Stimulated activated CD8-positive, alpha-beta memory T cell treated with anti-CD3 and anti-CD28 coated beads, Interleukin-15, amount 100 ng/mL, for 1 hour (primary cell): ENCODE data around the gene SOST.
"Not testable (repeated sequence)": the region's sequence is repeated elsewhere in the genome, so short reads cannot be mapped to it uniquely, and the experiment has no call there.

Source experiments
- DNase-seq: peaks from one replicate; pipeline ENCODE4 v3.0.0-alpha.2; 2020; ENCODE audit warnings: low read depth

Gene SOST

GRCh38 chr17:43758497-43759174, at the start of gene SOST:
Gene SOST, minus strand, starts transcription at chr17:43758791. Its CDS starts 50 bp downstream, at chr17:43758741.
- DNase-seq, result no peak

- no peak for DNase-seq
Observed at GRCh38 chr17:43808076-43808475, 49.5 kb upstream of the SOST start.

GRCh38 chr17:43805117-43805516, 46.5 kb upstream of the SOST start:
- no peak for DNase-seq

GRCh38 chr17:43803758-43804157, 45.2 kb upstream of the SOST start:
- DNase-seq, result no peak

GRCh38 chr17:43801844-43802243, 43.3 kb upstream of the SOST start:
- no peak for DNase-seq

GRCh38 chr17:43800736-43801135, 42.1 kb upstream of the SOST start:
- no peak for DNase-seq

- no peak for DNase-seq
Observed at GRCh38 chr17:43799047-43799446, 40.5 kb upstream of the SOST start.

GRCh38 chr17:43798024-43798423, 39.4 kb upstream of the SOST start:
- not testable (repeated sequence) for DNase-seq

GRCh38 chr17:43792668-43793067, 34.1 kb upstream of the SOST start:
- DNase-seq, result not testable (repeated sequence)

- no peak for DNase-seq
Observed at GRCh38 chr17:43791589-43791988, 33.0 kb upstream of the SOST start.

GRCh38 chr17:43790311-43790940, 31.8 kb upstream of the SOST start:
- DNase-seq, result no peak

GRCh38 chr17:43789482-43789881, 30.9 kb upstream of the SOST start:
- no peak for DNase-seq

GRCh38 chr17:43788540-43788939, 29.9 kb upstream of the SOST start:
- no peak for DNase-seq

- no peak for DNase-seq
Observed at GRCh38 chr17:43787728-43788127, 29.1 kb upstream of the SOST start.

GRCh38 chr17:43784628-43785101, 26.1 kb upstream of the SOST start:
- DNase-seq, result no peak

- no peak for DNase-seq
Observed at GRCh38 chr17:43784068-43784467, 25.5 kb upstream of the SOST start.

- no peak for DNase-seq
Observed at GRCh38 chr17:43782913-43783680, 24.5 kb upstream of the SOST start.

- no peak for DNase-seq
Observed at GRCh38 chr17:43780135-43780534, 21.5 kb upstream of the SOST start, which contains the start of gene CFAP97D1. Gene CFAP97D1, plus strand, starts transcription at chr17:43780435. Its CDS starts 28 bp downstream, at chr17:43780463.

GRCh38 chr17:43779145-43780125, 20.8 kb upstream of the SOST start:
- DNase-seq, result no peak

- peak; percentile 34 for DNase-seq
Observed at GRCh38 chr17:43778337-43779144, 19.9 kb upstream of the SOST start, which contains the start of gene DUSP3. Gene DUSP3, minus strand, starts transcription at chr17:43778977. Its CDS starts 53 bp downstream, at chr17:43778924.
